AG04449 (cell line): ENCODE measurements around the gene C11orf71.

Experiments
- CTCF ChIA-PET: fragments of 350-600 bp; formaldehyde crosslinking; extraction: SDS; loops from one replicate; lab custom pipeline; 2021; ENCODE audit warnings: antibody characterized with exemption; lab: Yijun Ruan, JAX
- POLR2A ChIA-PET: fragments of 400-600, 350-600 bp; formaldehyde crosslinking; extraction: SDS; loops from one replicate; lab custom pipeline; 2020; ENCODE audit warnings: antibody characterized with exemption, inconsistent platforms; lab: Yijun Ruan, JAX
- DNase-seq: peaks from one replicate; pipeline ENCODE4 v3.0.0-alpha.2; 2010; ENCODE audit warnings: low read depth, low spot score
- H3K4me3 ChIP-seq: 2 replicates; pipeline ENCODE4 v1.5.1; 2011; ENCODE audit warnings: low read depth, mild to moderate bottlenecking, control low read depth, low read length
- TF ChIP-seq, protein P1 (sequence below): IDR thresholded peaks from one replicate; pipeline ENCODE4 v1.5.1; 2011; ENCODE audit warnings: mild to moderate bottlenecking, moderate library complexity, low read length, control low read depth, inconsistent platforms; ENCODE audit not compliant: insufficient read depth; ENCODE audit errors: missing control alignments

The C11orf71 gene

DNA sequence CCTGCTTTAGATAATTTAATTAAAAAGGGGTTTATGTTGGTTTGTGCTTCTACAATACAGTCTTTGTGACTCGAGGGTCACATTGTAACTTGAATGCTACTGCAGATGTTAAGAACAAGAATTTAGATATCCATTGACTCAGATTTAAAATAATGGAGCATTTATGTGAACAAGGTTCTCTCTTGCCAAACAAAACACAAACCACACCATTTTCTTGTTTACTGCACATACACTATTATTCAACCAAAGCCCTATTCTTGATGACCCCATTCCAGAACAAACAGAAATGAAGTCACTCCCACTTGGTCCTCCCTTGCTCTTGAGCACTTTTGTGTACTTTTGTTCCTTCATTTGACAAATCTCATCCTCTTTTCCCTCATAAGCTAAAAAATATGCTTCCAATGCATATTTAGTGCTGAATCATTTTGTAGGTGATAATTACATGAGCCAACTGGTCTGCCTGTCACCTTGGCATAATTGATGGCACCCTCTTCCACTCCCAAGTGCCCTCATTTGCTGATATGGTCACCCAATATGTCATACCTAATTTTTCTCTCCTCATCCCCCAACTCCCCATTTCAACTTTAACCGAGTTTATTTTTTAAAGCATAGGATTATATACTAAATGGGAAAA is 2.8 kb downstream of the C11orf71 start:
- no peak for DNase-seq
- ChIA-PET POLR2A (interaction anchor here (1.3 kb wide), 1 partner anchor 20 kb away, joined by 8 read pairs; no protein-coding TSS in a partner anchor), CTCF (interaction anchor here (1.3 to 4.0 kb wide), 3 partner anchors 19 to 49 kb away, joined by 6 to 15 read pairs (median 6); no protein-coding TSS in a partner anchor)

DNA sequence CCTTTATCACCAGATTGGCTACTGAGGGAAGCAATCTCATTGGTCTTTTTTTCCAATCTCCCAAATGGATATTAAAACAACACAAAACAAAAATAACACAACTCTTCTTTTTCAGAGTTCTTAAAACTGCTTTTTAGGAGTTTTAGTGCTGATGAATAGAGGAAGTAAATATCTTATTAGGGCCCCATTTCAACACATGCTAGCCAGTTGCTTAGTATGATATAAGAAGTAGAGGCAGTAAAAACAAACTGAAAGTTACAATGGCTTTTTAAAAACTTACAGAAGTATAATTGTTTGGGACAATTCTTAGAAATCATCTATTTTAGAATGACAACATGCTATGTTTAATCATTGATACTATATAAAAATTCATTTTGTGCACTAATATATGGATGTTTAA is 3.4 kb downstream of the C11orf71 start:
- H3K4me3 ChIP-seq = no peak overlapping the region
- CTCF ChIA-PET = interaction anchor here (1.6 to 4.0 kb wide), 2 partner anchors 18 to 45 kb away, joined by 6 to 15 read pairs; no protein-coding TSS in a partner anchor
- no peak for DNase-seq
- POLR2A ChIA-PET = no interaction called here
- TF ChIP-seq, protein P1, sequence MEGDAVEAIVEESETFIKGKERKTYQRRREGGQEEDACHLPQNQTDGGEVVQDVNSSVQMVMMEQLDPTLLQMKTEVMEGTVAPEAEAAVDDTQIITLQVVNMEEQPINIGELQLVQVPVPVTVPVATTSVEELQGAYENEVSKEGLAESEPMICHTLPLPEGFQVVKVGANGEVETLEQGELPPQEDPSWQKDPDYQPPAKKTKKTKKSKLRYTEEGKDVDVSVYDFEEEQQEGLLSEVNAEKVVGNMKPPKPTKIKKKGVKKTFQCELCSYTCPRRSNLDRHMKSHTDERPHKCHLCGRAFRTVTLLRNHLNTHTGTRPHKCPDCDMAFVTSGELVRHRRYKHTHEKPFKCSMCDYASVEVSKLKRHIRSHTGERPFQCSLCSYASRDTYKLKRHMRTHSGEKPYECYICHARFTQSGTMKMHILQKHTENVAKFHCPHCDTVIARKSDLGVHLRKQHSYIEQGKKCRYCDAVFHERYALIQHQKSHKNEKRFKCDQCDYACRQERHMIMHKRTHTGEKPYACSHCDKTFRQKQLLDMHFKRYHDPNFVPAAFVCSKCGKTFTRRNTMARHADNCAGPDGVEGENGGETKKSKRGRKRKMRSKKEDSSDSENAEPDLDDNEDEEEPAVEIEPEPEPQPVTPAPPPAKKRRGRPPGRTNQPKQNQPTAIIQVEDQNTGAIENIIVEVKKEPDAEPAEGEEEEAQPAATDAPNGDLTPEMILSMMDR = no peak

More for the DNA sequence above, 2.8 kb downstream of the C11orf71 start:
- H3K4me3 ChIP-seq = no peak overlapping the region
- TF ChIP-seq, protein P1 = no peak

DNA sequence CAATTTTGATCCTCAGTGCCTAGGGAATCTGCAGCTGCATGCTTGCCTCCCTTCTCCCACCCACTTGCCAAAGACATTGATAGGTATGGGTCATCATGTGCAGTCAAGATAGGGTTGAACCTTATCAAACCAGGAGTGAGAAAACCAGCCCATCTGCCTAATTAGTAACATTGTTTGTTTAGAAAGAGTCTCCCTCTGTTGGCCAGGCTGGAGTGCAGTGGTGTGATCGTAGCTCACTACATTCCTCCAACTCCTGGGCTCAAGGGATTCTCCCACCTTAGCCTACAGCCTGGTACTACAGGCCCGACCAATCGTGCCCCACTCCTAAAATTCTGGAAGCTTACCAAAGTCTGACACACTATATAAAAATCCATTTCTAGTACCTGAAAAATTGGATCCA is 4.6 kb downstream of the C11orf71 start:
- H3K4me3 ChIP-seq = no peak overlapping the region
- TF ChIP-seq, protein P1 = peak; percentile 19
- POLR2A ChIA-PET = no interaction called here
- no peak for DNase-seq
- CTCF ChIA-PET = interaction anchor here (0.8 to 4.0 kb wide), 6 partner anchors 10 to 68 kb away, joined by 3 to 15 read pairs (median 6); no protein-coding TSS in a partner anchor

DNA sequence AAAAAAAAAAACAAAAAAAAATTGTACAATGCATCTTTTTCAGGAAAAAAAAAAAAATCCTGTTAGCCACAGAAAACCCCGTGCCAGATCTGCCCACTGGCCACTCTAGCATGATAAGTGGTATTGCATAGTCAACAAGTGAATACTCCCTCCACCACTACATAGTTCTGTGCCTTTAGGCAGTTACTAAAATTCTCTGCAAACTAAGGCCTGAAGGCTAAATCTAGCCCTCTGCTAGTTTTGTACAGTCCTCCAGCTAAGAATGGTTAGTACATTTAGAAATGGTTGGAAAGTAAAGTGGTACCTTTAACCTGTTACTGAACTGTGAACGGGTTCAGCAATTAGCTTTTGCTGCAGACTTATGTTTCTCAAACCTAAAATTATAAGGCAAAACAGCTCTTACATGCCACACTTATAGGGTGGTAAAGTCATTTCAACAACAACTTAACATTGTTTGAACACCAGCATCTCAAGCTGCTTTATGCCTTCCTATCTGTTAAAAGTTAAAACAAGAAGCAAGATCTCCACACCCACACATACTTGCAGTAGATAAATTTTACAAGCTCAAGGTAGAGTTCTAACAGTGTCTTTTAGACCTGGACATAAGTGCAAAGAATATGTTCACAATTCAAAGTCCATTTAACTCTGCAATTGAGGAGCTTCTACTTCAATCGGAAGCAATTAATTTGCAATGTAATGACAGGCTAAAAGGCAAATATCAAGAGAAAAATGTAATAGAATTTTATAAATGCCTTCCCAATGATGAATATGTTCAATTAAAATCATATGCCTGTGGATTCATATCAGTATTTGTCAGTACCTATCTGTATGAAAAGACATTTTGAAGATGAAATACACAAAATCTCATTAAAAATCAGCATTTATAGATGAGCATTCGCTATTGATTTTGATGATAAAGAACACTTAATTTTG is 7.3 kb downstream of the C11orf71 start:
- H3K4me3 ChIP-seq = no peak overlapping the region
- TF ChIP-seq, protein P1 = no peak
- ChIA-PET POLR2A (interaction anchor here (0.6 kb wide), 1 partner anchor 12 kb away, joined by 3 read pairs; no protein-coding TSS in a partner anchor), CTCF (interaction anchor here (1.0 to 2.4 kb wide), 4 partner anchors 11 to 45 kb away, joined by 3 to 13 read pairs (median 8); no protein-coding TSS in a partner anchor)
- no peak for DNase-seq

DNA sequence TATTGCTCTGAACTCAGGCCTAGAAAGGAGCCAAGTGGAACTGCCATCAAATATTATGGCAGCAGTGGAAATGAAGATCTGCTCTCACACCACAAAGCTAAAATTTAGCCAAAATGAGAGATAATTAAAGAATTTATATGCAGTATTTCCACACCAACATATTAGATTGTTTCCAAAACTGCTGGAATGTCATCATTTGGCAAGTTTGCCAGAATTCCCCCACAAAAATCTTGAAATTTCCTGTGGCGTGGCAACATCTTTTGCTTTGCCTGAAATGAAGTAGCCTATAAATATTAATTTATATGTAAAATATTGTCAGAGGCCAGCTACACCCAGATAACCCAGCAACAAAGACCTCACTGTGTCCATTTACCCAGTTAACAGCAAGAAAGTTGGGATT is 13.8 kb downstream of the C11orf71 start:
- no peak for DNase-seq

More for the DNA sequence above, 13.8 kb downstream of the C11orf71 start:
- TF ChIP-seq, protein P1 = no peak
- CTCF ChIA-PET = interaction anchor here (0.9 to 2.4 kb wide), 3 partner anchors 9 to 46 kb away, joined by 3 to 9 read pairs (median 6); no protein-coding TSS in a partner anchor
- H3K4me3 ChIP-seq = no peak overlapping the region
- POLR2A ChIA-PET = no interaction called here
